Smooth muscle cell (in vitro differentiated cells): ENCODE measurements around the gene PPP1R9B. TPM values are rescaled to one million over a fixed set of nuclear protein-coding genes. Genes with fewer than 3 reads are reported as not detected.

Experiments used
- DNase-seq: peaks from one replicate; lab custom pipeline; 2025; ENCODE audit not compliant: unreplicated experiment; lab: John Stamatoyannopoulos, UW
- H2AFZ ChIP-seq: fragments of 200-600 bp; sonication (generic); 2 replicates; pipeline ENCODE4 v1.6.0; 2016; ENCODE audit warnings: antibody characterized with exemption, low read depth, mild to moderate bottlenecking
- H3F3A ChIP-seq: fragments of 200-600 bp; sonication (generic); 2 replicates; pipeline ENCODE4 v1.6.0; 2017; ENCODE audit warnings: antibody characterized with exemption, low read depth
- H3K27ac ChIP-seq: fragments of 200-600 bp; sonication (generic); 2 replicates; pipeline ENCODE4 v1.5.1; 2016; ENCODE audit warnings: low read depth, mild to moderate bottlenecking
- H3K27me3 ChIP-seq: fragments of 200-600 bp; sonication (generic); 2 replicates; pipeline ENCODE4 v1.6.1; 2016; ENCODE audit warnings: low read depth, mild to moderate bottlenecking
- H3K36me3 ChIP-seq: fragments of 200-600 bp; sonication (generic); 2 replicates; pipeline ENCODE4 v1.5.1; 2016; ENCODE audit warnings: low read depth
- H3K4me1 ChIP-seq: fragments of 200-600 bp; sonication (generic); 2 replicates; pipeline ENCODE4 v1.5.1; 2016; ENCODE audit warnings: low read depth
- H3K4me2 ChIP-seq: fragments of 200-600 bp; sonication (generic); 2 replicates; pipeline ENCODE4 v1.6.0; 2016; ENCODE audit warnings: mild to moderate bottlenecking
- H3K4me3 ChIP-seq: fragments of 200-600 bp; sonication (generic); 2 replicates; pipeline ENCODE4 v1.5.1; 2016; ENCODE audit warnings: mild to moderate bottlenecking
- H3K79me2 ChIP-seq: fragments of 200-600 bp; sonication (generic); 2 replicates; pipeline ENCODE4 v1.6.0; 2016; ENCODE audit warnings: low read depth, mild to moderate bottlenecking
- H3K9ac ChIP-seq: fragments of 200-600 bp; sonication (generic); 2 replicates; pipeline ENCODE4 v1.6.0; 2016; ENCODE audit warnings: low read depth
- H3K9me3 ChIP-seq: fragments of 200-600 bp; sonication (generic); replicated peaks from 2 replicates; pipeline ENCODE4 v1.5.1; 2016; ENCODE audit warnings: low read depth
- H4K20me1 ChIP-seq: fragments of 200-600 bp; sonication (generic); 2 replicates; pipeline ENCODE4 v1.6.0; 2016; ENCODE audit warnings: low read depth
- WGBS: methylation state at CpG from one replicate; pipeline ENCODE4 v1.1.7; 2016; ENCODE audit warnings: low lambda C conversion rate; 5-methylcytosine and 5-hydroxymethylcytosine counted together
- polyA plus RNA-seq: library from polyadenylated mRNA; unstranded; fragments of >200 nt; fragmentation: Nextera tagmentation; extraction: Ambion mirVana; gene quantifications from 2 replicates; pipeline ENCODE4 v1.2.1, GENCODE V29; 2016
- total RNA-seq: library from RNA; depleted of rRNA; stranded (reverse); fragments of >200 nt; gene quantifications from 2 replicates; pipeline ENCODE4 v1.2.3, GENCODE V29; 2014
- TF ChIP-seq, protein P1 (sequence below): fragments of 200-600 bp; sonication (generic); IDR thresholded peaks from 2 replicates; pipeline ENCODE4 v1.5.1; 2017; ENCODE audit warnings: borderline replicate concordance, mild to moderate bottlenecking, antibody characterized with exemption; ENCODE audit not compliant: insufficient read depth, poor library complexity, severe bottlenecking

Gene PPP1R9B
- total and polyA plus RNA-seq, 2 experiments from 2014 or later = 6.7 to 20.8 TPM

DNA sequence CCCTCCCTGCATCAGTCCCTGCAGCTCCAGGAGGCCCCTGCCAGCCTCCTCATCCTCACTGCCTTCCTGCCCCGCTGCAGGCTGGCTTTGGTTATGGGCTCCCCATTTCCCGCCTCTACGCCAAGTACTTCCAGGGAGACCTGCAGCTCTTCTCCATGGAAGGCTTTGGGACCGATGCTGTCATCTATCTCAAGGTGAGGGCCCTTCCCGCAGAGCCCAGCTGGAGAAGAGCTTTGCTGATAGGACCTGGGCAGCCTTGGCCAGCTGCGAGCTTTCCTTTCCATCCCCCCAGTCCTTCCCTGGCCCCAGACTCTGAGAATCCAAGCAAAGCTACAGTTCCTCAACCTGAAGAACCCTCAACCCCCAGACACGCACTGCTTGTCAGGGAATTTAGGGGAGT is 41.3 kb downstream of the PPP1R9B start:
- DNase-seq = no peak
- Histone ChIP-seq H3K27ac (no peak overlapping the region), H3K79me2 (no peaks in the 10 kb centered on the region), H3K9ac (no peak overlapping the region), H3K4me1 (peaks cover 7% of the 10 kb centered on the region), H3K36me3 (no peaks in the 10 kb centered on the region), H3K4me2 (no peak overlapping the region), H4K20me1 (no peaks in the 10 kb centered on the region), H3K9me3 (no peaks in the 10 kb centered on the region), H3F3A (no peaks in the 10 kb centered on the region), H3K4me3 (no peak overlapping the region), H3K27me3 (no peaks in the 10 kb centered on the region), H2AFZ (no peak overlapping the region)
- 92% methylated on average over 7 of the region's 7 CpGs for WGBS
- TF ChIP-seq, protein P1, sequence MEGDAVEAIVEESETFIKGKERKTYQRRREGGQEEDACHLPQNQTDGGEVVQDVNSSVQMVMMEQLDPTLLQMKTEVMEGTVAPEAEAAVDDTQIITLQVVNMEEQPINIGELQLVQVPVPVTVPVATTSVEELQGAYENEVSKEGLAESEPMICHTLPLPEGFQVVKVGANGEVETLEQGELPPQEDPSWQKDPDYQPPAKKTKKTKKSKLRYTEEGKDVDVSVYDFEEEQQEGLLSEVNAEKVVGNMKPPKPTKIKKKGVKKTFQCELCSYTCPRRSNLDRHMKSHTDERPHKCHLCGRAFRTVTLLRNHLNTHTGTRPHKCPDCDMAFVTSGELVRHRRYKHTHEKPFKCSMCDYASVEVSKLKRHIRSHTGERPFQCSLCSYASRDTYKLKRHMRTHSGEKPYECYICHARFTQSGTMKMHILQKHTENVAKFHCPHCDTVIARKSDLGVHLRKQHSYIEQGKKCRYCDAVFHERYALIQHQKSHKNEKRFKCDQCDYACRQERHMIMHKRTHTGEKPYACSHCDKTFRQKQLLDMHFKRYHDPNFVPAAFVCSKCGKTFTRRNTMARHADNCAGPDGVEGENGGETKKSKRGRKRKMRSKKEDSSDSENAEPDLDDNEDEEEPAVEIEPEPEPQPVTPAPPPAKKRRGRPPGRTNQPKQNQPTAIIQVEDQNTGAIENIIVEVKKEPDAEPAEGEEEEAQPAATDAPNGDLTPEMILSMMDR = no peak

DNA sequence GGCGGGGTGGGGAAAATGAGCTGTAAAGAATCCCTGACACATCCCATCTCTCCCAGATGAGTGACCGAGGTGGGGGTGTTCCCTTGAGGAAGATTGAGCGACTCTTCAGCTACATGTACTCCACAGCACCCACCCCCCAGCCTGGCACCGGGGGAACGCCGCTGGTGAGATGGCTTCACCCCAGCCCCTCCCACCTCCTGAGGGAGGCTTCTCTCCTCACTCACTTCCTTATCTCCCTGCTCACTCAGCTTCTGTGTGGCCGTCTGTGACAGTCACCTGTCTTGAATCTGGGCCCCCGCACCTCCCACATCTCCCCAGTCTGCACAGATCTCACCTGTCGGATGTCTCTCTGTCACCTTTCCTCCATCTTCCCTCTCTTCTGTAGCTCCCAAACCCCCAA is 41.9 kb downstream of the PPP1R9B start:
- Histone ChIP-seq H3K9ac (no peak overlapping the region), H2AFZ (no peak overlapping the region), H3K4me1 (peaks cover 7% of the 10 kb centered on the region), H4K20me1 (no peaks in the 10 kb centered on the region), H3K79me2 (no peaks in the 10 kb centered on the region), H3K9me3 (no peaks in the 10 kb centered on the region), H3K4me3 (no peak overlapping the region), H3K27me3 (no peaks in the 10 kb centered on the region), H3K27ac (no peak overlapping the region), H3K36me3 (no peaks in the 10 kb centered on the region), H3K4me2 (no peak overlapping the region), H3F3A (no peaks in the 10 kb centered on the region)
- DNase-seq = no peak
- TF ChIP-seq, protein P1 = no peak
- WGBS = 87% methylated on average over 9 of the region's 9 CpGs

DNA sequence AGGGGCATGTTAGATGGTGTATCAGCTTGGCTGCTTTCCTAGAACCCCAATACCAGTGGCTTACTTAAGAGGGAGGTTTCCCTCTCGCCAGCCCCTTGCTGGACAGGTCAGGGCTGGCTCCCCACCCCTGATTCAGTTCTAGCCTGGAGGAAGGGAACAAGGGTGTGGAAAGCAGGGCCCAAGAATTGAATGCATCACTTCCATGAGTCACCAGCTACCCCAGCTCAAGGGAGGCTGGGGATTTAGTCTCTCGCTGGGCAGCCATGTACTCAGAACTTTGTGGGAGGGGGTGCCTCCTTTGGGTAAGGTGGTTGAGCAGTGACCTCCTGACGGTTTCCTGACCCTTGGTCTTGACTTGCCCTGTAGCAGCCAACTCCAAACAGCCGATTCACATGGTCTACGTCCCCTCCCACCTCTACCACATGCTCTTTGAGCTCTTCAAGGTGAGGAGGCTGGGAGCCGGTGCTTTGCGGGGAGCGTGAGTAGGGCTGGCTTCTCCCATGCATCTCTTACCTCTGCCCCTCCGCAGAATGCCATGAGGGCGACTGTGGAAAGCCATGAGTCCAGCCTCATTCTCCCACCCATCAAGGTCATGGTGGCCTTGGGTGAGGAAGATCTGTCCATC is 42.6 kb downstream of the PPP1R9B start:
- 84% methylated on average over 10 of the region's 10 CpGs for WGBS
- no peak overlapping the region for H2AFZ ChIP-seq

More for the DNA sequence above, 42.6 kb downstream of the PPP1R9B start:
- Histone ChIP-seq H3K4me2 (no peak overlapping the region), H3F3A (no peaks in the 10 kb centered on the region), H3K4me1 (peaks cover 7% of the 10 kb centered on the region), H3K9ac (no peak overlapping the region), H3K9me3 (no peaks in the 10 kb centered on the region), H4K20me1 (no peaks in the 10 kb centered on the region), H3K27ac (peak overlapping the region; percentile 27), H3K27me3 (no peaks in the 10 kb centered on the region), H3K36me3 (no peaks in the 10 kb centered on the region), H3K4me3 (no peak overlapping the region), H3K79me2 (no peaks in the 10 kb centered on the region)
- DNase-seq = no peak
- TF ChIP-seq, protein P1 = no peak
